Measurements from ENCODE around the gene LTC4S.

LTC4S gene

GRCh38 chr5:179795863-179796833 is 2.4 kb downstream of the LTC4S start:
- DNase-seq, result peak; percentile 61 to 63

GRCh38 chr5:179796877-179797608 is 3.3 kb downstream of the LTC4S start:
- DNase-seq, result no peak

GRCh38 chr5:179797741-179798140 is 4.0 kb downstream of the LTC4S start:
- no peak for DNase-seq

GRCh38 chr5:179798144-179798770 is 4.5 kb downstream of the LTC4S start:
- DNase-seq, result no peak

- DNase-seq, result no peak
Observed at GRCh38 chr5:179798771-179799643, 5.2 kb downstream of the LTC4S start.

GRCh38 chr5:179799644-179799973 is 5.8 kb downstream of the LTC4S start:
- no peak for DNase-seq

- no peak for DNase-seq
Observed at GRCh38 chr5:179800071-179800695, 6.4 kb downstream of the LTC4S start.

- DNase-seq, result no peak
Observed at GRCh38 chr5:179800696-179801201, 7.0 kb downstream of the LTC4S start.

GRCh38 chr5:179801304-179802206 is 7.8 kb downstream of the LTC4S start:
- DNase-seq, result peak; percentile 83 to 88

- no peak for DNase-seq
Observed at GRCh38 chr5:179802207-179802883, 8.6 kb downstream of the LTC4S start.

GRCh38 chr5:179802950-179803562 is 9.3 kb downstream of the LTC4S start:
- DNase-seq, result no peak

GRCh38 chr5:179803651-179804554 is 10.1 kb downstream of the LTC4S start:
- peak in 1 of 2 donors; percentile 58 for DNase-seq

- no peak for DNase-seq
Observed at GRCh38 chr5:179804555-179804947, 10.8 kb downstream of the LTC4S start.

GRCh38 chr5:179805070-179805528 is 11.3 kb downstream of the LTC4S start:
- no peak for DNase-seq

GRCh38 chr5:179805529-179806249 is 11.9 kb downstream of the LTC4S start:
- DNase-seq, result no peak

- DNase-seq, result peak in 1 of 2 donors; percentile 63
Observed at GRCh38 chr5:179806250-179807048, 12.7 kb downstream of the LTC4S start, which contains the start of gene MGAT4B. TSS of gene MGAT4B (minus strand) at chr5:179806866. CDS start at chr5:179806583, 283 bp downstream.

Measured in stimulated activated CD4-positive, alpha-beta T cell treated with anti-CD3 and anti-CD28 coated beads, Interleukin-2, amount 100 ng/mL, for 48 hours (primary cell).